ENCODE data around the gene ITPRID2. TPM values are rescaled to one million over a fixed set of nuclear protein-coding genes. Genes with fewer than 3 reads are reported as not detected.

ITPRID2 gene
- total RNA-seq, 4 donors from 2014 or later, result 80.3 to 162 (median 97.6) TPM

- no peak for TF ChIP-seq CTCF (IDR thresholded peaks at IDR 0.05; ENCODE audit: low read depth)
Measured at GRCh38 chr2:181879295-181879694, 12.2 kb upstream of the ITPRID2 start.

DNA sequence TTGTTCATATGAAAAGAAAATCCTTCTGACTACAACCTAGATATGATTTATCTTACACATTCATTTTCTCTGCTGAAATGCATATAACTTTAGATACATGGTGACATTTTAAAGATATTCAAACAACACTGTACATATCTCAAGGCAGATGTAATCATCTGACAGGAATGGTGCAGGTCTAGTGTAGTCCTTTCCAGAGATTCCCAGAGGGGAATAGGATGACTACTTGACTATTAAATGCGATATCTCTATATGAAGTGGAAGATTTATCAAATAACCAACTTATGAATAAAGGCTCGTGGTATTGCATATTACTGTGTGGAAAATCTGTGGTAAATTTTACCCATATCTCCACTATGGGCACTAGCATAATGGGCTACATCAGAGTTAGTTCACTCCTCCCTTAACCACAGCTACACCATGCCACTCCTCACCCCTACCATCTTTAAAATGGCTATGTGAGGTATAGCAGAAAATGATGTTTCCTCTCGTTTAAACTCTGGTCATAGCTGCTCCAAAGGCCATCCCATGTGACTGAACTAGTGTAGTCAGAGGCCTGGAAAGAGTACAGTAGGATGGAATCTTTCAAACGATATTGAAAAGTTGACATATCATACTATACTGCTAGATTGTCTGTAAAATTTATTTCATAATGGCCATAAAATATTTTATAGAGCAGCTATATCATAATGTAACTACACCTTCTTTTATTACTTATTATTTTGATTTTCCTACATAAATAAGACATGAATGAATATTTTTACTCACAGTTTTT is 9.1 kb upstream of the ITPRID2 start:
- no peak for TF ChIP-seq CTCF (IDR thresholded peaks at IDR 0.05; ENCODE audit: low read depth)

DNA sequence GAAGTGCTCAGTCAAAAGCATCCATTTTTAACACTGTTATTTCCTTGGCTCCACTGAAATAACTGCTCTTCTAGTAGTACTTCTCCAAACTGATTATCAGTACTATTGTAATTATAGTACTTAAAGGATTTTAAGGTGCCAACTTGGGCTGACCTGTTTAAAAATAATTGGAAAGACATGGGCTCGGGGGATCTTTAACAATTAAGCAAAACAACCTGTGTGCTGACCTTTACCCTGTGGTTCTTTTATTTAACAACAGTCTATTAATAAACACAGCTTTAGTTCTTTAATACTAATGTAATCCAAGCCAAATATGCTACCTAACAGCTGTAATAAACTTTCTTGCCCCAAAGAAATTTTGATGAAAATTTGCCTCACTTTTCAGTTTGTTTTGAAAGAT is 6.9 kb upstream of the ITPRID2 start:
- TF ChIP-seq CTCF (IDR thresholded peaks at IDR 0.05; ENCODE audit: low read depth), result no peak

DNA sequence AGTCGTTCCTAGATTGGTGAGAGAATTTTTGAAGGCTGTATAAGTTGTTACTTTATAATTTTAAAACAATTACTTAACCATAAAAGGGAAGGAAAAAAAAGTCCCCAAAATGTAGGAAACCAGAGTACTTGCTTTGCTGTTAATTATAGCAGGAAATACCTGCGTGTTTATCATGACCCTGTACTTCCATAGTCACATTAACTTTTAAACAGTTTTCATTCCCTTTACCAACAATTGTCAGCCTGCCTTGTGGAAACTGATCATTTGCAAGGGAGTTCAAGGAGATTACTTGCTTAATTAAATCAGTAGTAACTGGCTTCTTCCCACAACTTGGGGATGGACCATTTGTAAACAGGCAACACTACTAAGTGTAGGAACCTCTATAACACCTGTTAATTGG is 6.4 kb upstream of the ITPRID2 start:
- no peak for TF ChIP-seq CTCF (IDR thresholded peaks at IDR 0.05; ENCODE audit: low read depth)

GRCh38 chr2:181886192-181886591 is 5.3 kb upstream of the ITPRID2 start:
- TF ChIP-seq CTCF (IDR thresholded peaks at IDR 0.05; ENCODE audit: low read depth), result no peak

GRCh38 chr2:181887045-181887444 is 4.5 kb upstream of the ITPRID2 start:
- no peak for TF ChIP-seq CTCF (IDR thresholded peaks at IDR 0.05; ENCODE audit: low read depth)

- TF ChIP-seq CTCF (IDR thresholded peaks at IDR 0.05; ENCODE audit: low read depth), result no peak
Measured at GRCh38 chr2:181889776-181890175, 1.8 kb upstream of the ITPRID2 start.
